COLO668 (cell line): ENCODE data around the gene MAP3K10.
"Not testable (repeated sequence)": the region's sequence is repeated elsewhere in the genome, so short reads cannot be mapped to it uniquely, and the experiment has no call there.

ENCODE experiments used
- DNase-seq: peaks from one replicate; lab custom pipeline; 2025; ENCODE audit not compliant: unreplicated experiment; lab: John Stamatoyannopoulos, UW

Gene MAP3K10

DNA sequence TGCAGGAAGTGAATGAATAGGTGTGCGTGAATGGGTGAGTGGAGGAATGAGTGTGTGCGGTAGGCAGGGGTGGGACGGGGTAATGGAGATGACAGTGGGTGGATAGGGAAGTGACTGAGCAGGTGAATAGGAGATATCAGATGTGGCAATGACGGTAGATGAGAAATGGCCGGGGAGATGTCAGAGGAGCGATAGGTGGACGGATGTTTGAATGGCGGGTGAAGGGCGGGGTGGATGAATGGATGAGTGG is 25.5 kb downstream of the MAP3K10 start:
- DNase-seq, result no peak

DNA sequence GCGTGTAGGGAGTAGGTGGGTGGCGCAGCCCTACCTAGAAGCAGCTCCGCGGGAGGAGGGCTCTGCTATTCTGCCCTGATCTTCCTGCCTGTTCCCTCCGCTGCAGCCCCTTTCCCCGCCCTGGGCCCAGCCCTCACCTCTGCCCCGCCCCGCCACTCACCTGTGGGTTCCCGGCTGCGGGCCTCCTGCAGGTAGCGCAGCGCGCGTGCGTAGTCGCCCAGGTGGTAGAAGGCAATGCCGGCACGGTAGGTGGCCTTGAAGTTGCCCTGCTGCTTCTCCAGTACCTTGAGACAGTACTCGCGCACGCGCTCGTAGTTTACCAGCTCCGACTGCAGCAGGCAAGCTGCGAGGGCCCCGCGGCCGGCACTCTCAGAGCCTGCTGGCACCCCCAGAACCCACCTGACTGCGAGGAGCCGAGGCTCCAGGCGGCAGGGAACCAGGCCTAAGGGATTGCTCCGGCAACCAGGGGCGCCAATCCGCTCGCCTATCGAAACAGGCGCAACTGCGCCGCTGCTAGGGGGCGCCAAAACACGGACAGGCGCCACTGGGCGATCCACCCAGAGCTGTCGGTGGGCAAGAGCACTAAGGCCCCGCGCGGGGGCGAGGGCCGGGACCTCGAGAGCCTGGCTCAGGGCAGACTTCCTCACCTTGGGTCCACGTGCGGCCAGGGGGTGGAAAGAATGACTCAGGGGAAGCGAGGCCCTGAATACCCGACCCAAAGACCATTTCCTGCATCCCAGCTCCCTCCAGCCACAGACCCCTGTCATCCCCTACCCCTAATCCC is 26.0 kb downstream of the MAP3K10 start:
- peak; percentile 90 for DNase-seq

DNA sequence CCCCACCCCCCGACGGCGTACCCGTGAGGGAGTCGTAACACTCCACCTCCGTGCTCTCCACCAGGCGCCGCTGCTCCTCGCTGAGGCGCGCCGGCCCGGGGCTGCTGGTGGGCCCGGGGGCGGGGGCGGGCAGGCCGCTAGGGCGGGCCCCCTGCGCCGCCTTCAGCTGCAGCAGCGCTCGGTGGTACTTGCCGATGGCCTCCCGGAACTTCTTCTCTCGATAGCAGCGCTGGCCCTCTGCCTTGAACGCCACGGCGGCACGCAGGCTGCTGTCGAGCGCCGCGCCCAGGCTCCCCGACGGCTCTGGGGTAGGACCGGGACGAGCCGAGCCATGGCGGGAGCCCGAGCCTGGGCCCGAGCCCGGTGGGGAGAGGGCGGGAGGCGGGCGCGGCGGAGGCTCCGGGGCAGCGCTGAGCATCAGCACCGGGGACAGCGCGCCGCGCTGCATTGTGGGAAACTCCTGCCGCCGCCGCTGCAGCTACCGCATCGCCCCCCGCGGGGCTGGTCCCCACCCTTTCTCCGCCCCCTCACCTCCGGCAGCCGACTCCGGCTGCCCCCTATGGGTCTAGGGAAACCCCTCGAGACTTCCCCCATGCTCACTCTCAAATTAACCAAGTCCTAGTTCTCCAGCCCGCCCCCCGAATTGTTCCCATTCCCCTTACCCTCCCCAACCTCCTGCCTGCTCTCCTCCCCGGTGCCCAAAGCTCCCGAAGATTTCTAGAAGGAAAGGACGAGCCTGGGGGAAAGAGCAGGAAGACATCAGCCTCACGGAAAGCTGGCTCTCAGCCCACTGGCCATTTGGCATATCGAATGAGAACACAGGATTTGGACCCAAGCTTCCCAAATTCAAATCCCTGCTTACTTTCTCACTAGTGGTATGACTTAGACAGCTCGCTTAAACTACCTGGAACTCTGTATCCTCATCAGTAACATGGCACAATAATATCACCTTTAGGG is 27.0 kb downstream of the MAP3K10 start, which contains the start of gene TTC9B:
Gene TTC9B (minus strand): TSS at position 451 of the 957 bp plus-strand sequence. CDS start 3 bp downstream, at position 448.
- DNase-seq, result peak; percentile 5

DNA sequence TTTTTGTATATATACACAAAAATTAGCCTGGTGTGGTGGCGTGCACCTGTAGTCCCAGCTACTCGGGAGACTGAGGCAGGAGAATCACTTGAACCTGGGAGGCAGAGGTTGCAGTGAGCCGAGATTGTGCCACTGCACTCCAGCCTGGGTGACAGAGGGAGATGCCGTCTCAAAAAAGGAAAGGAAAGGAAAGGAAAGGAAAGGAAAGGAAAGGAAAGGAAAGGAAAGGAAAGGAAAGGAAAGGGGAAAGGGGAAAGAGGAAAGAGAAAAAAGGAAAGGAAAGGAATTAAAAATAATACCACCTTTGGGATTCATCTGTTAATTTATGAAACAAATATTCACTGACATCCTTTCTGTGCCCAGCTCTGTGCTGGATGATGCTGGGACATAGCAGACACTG is 27.8 kb downstream of the MAP3K10 start:
- DNase-seq, result not testable (repeated sequence)

DNA sequence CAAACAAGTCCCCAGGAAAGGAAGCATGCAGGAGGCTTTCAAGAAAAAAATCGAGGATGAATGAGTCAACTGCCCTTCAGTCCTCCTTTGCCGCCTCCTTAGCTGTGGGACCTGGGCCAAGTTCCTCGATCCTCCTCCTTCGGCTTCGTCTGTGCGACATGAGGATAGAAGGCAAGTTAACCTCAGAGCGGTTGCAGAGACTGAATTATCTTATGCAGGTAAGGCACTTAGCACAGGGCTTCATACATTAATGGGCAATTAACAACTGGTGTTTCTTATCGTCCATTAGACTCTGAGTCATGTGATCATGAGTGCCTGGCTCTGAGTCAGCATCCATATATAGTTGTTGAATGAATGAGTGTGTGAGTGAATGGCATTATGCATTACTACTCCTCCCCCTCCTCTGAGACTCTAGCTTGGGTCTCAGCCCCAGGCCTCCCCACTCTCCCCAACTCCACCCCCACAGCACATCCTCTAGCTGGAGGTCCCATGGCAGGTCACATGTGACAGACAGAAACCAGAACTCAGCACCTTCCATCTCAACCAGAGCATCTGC is 28.6 kb downstream of the MAP3K10 start:
- no peak for DNase-seq

DNA sequence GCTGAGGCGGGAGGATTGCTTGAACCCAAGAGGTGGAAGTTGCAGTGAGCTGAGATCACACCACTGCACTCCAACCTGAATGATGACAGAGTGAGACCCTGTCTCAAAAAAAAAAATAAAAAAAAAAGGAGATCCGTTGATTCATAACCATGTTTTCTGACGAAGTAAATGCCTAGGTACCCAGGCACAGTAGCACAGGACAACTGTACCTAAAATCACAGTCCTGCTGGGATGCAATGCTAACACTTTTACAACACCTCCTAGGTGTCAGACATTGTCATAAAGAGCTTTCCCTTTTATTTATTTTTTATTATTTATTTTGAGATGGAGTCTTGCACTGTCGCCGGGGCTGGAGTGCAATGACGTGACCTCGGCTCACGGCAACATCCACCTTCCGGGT is 29.4 kb downstream of the MAP3K10 start:
- no peak for DNase-seq

DNA sequence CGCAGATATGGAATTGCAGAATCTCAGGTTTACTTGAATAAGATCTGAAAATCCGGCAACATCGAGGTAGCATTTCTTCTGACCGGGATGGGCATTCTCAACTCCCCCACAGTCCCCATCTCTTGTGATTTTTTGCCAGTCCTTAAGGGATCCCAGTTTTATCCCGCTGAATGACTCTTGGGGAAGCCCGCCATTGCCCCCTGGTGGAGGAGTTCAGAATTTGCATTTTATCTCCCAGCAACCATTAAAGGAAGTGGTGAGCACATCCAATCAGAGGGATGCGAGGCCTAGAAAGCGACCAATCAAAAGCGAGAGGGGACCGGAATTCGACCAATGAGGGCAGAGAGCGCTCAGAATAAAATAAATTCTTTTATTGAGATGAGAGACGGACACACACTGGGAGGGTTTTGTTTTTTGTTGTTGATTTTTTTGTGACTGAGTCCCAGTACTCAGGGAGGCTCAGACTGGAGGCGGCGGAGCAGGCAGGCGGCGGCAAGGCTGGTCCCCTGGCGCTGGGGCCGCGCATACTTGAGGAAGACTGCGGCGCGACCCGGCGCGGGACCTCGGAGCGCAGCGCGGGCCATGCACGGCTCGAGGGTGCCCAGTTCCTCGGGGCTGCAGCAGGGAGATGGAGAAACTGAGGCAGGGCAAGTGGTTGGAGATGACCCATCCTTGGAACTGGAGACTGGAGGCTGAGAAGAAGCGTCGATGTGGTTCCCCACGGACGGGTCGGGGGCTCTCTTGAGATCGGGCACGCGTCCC is 30.8 kb downstream of the MAP3K10 start:
- peak; percentile 57 for DNase-seq

DNA sequence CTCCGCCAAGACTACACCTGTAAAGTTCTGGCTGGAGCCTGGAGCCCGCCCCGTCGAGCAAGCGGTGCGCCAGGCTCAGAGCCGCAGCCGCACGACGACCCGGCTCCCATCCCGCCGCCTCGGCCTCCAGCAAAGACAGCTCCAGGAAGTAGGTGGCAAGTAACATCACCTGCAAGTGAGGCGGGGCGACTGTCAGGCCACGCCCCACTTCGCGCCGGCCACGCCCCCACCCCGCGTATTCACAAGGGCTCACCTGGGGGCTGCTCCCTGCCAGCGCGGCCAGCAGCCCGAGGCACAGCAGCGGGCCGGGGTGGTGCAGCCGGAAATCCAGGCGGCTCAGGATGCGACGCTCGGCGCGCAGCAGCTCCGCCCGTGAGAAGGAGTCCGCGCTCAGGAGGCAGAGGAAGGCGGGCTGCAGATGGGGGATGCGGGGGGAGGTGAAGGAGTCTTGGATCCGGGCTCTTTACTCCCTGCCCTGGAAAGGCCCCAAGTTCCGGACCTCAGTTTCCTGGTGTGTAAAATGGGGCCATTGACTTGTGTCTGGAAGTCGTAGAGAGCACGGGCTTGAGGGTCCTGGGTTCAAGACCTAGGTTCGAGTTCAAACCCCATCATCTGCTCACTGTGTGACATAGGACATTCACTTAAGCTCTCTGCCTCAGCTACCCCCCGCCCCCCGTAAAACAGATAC is 32.1 kb downstream of the MAP3K10 start:
- no peak for DNase-seq

DNA sequence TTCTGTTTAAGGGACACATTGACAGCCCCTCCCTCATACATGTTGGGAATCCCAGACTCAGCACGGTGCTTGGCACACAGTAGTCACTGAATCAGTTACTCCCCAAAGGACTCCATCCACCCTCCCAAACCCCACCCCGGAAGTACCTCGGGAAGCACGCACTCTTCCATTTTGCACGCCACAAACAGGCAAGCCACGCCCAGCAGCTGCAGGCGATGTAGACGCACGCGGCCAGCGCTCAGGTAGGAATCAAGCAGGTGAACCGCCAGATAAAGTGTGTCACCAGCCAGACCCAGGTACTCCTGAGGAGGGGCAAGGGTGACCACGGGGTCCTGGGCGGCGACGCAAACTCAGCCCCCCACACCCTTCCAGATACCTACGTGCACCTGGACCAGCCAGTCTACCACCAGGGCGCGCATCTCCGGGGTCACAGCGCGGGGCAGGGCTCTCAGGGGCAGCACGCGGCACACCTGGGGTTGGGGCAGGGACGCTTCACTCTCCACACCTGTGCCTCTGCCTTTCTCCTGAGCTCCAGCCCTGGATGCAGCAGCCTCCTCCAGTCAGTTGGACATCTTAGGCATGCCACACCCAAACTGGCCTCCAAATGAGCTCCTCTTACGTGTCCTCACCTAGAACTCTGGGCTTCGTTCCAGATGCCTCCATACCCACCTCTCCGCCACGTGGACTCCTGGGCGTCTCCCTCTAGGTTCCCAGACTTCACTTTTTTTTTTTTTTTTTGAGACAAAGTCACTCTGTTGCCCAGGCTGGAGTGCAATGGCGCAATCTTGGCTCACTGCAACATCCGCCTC is 33.3 kb downstream of the MAP3K10 start:
- no peak for DNase-seq

DNA sequence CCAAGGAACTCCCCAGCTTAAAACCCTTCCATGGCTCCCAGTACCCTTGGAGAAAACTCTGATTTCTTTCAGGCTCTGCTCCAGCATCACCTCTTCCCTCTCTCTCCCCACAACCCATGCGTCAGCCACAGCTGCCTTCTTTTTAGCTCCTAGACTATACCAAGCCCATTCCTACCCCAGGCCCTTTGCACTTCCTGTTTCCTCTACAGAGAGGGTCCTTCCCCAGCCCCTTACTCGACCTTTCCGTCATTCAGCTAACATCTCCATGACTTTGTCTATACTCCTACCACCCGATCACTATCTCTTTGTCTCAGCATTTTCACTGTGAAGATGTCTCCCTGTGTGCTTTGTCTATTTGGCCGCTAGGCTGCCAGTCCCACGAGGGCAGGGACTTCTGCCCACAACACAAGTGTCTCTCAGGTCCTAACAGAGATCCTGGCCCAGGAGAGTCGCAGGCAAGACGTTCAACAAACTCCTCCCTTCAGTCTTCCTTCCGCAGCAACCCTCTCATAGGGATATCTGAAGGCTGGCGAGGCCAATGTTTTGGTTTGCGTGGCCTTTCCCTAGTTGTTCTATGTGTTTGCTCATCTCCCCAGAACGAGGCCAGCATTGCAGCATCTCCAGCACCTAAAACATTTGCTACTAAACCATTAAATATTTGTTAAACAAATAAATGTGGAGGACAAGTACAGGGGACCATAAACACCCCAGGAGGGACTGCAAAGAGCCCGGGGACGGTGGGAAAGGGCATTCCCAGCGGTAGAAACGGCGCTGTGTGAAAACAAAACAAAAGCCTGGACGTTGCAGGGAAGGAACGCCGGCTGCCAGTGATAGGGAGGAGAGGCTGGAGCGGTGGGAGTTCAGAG is 34.4 kb downstream of the MAP3K10 start:
- no peak for DNase-seq

DNA sequence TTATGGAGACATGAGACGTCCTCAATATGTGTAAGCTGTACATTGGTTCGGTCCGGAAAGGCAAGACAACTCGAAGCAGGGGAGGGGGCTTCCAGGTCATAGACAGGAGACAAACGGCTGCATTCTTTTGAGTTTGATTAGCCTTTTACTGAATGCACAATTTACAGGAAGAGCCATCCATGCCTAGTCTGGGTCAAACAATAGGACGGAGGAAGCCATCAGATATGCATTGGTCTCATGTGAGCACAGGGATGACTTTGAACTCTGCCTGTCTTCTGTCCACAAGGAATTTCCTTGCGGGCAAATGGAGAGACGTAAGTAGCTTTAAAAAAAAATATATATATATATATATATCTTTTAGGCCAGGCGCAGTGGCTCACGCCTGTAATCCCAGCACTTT is 37.1 kb downstream of the MAP3K10 start:
- DNase-seq, result no peak

DNA sequence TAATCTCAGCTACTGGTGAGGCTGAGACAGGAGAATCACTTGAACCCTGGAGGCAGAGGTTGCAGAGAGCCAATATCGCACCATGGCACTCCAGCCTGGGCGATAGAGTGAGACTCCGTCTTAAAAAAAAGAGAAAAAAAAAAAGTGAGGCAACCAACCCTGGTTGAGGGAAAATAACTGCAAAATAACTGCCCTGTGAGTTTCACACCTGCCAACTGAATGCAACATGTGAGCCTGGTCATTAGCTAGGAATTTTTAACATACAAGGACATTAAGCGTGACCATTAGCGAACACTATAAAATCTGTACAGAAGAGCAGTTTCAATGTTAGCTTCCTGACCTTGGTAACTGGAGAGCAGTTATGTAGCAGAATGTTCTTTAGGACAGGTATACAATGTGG is 37.6 kb downstream of the MAP3K10 start:
- DNase-seq, result no peak

DNA sequence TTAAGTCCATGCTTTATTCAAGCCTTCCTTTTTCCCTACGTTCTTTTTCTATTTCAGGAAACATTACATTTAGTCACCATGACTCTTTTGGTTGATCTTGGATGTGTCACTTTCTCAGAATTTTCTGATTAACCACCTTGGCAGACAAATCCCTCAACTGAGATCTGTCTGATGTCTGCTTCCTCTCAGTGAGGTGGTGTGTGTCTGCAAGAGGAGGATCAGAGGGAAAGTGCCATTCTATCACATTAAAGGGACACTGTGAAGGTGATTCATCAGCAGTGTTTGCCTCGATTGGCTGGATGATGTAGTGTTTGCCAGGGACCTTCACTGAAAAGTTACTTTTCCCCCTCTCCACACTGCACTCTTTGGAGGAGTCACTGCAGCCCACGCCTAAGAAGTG is 38.3 kb downstream of the MAP3K10 start:
- DNase-seq, result no peak

DNA sequence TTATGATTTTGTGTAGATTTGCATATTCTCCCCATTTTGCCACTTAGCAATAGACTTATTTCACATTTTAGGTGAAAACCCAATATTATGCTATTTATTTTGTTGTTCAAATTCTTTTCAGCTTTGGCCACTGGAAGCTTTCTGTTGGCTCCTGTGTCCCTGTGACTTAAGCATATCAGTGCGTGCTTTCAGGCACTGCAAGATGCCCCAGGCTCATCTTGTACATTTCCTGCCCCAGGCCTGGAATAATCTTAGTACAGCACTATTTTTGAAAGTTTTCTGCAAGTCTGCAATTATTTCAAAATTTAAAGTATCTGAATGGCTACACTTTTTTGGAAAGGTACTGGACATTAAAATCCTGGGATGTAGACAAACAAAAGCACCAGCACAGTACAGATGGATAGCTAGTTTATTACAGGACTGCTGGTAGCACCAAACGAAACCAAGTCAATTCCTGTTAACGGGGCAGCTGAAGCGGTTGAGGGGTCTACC is 38.7 kb downstream of the MAP3K10 start:
- DNase-seq, result no peak

DNA sequence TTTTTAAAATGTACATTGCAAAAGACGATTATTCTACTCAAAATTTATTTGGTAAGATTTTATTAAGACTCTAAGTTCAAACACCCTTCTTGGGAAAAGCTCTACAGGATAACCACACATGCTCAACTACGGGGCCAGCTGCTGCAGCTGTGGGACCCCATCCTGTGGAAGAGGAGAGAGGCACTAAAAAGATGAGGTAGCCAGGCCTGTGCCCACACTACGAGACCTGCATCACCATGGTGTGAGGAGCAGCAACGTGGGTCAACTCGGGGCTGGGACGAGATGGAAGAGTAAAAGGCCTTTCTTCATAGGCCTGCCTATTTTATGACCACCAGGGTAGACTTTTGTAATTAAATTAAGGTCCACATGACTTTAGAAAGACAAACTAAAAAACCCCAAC is 39.8 kb downstream of the MAP3K10 start:
- no peak for DNase-seq

DNA sequence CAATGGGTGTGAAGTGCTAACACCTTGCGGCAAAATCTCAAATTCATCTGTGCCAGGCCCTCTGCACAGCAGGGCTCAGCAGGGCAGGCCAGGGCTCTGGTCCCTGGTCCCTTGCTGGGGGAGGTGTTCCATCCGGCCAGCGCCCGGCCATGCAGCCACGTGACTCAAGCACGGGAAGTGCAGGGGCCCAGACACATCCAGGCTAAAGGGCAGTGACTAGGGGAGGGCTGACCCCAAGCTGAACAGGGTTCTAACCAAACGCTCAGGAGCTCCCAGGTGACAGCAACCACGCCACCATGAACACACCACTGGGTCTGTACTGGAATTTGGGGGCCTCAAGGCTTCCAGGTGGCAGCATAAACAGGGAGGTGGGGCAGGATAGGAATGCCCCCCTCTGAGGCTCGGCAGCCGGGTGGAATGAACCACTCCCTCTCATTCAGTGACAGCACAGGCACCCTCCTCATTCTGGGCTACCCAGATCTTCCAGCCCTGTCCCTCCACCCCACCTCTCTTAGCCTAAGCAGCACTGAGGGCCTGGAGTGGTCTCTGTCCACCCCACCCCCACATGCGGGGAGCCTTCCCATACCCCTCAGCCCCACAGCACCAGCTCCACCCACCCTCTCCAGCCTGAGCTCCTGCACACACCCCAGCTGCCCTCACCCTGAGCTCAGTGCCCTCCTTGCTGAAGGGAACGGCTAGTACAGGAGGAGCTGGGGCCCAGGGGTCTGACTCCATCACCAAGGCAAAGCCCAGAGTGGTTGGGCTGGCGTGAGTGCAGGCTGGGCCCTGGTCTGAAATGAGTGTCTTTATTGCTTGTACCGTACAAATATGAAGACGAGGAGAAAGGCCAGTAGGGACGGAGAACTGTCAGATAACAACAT is 40.6 kb downstream of the MAP3K10 start:
- DNase-seq, result no peak

DNA sequence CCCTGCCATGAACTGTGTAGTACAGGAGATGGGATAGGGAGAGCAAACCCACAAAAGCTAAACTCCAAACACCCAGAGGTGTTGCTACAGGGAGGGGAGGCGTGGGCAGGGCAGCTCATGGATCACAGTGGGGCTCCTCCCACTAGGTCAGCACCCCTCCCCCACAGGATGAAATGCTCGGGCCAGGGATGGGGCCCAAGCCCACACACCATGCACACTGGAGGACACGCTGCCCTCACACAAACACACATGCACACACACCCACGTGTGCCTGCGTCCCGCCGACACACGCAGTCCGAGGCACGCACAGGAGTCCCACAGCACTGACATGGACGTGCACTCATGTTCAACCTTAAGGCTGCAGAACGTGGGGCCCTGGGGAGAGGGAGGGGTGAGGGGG is 41.3 kb downstream of the MAP3K10 start:
- no peak for DNase-seq
